Measurements from ENCODE around the gene SCN9A. TPM values are rescaled to one million over a fixed set of nuclear protein-coding genes. Genes with fewer than 3 reads are reported as not detected.

Gene SCN9A
- total RNA-seq (2021) (3.4 and 5.2 TPM in 2 replicates), Bru-seq, nascent RNA (percentile 39 among the genes with signal in this experiment), BruChase-seq, experiment 1, labeled RNA remaining after a 2-hour chase (percentile 57 among the genes with signal in this experiment), BruChase-seq, experiment 2, labeled RNA remaining after a 6-hour chase (percentile 44 among the genes with signal in this experiment)
- long read RNA-seq, partial matches to known transcripts = 1 of 17 reads
- long read RNA-seq, other reads (novel, unspliced or antisense) = 16 of 17 reads

GRCh38 chr2:166375736-166376487 is at the start of gene SCN9A:
Gene SCN9A, minus strand, starts transcription at chr2:166375944. Its CDS starts 64,188 bp downstream, at chr2:166311756.
- H3K9me2 ChIP-seq (ENCODE audit: insufficient read depth) = no peaks in the 10 kb centered on the region
- H3K27me3 ChIP-seq (ENCODE audit: insufficient read depth, low read depth) = no peaks in the 10 kb centered on the region
- H2AFZ ChIP-seq = peak within 1 kb of the TSS; percentile 77
- H3F3A ChIP-seq (ENCODE audit: insufficient read depth, low read depth) = no peaks in the 10 kb centered on the region
- H3K27ac ChIP-seq = no peak within 1 kb of the TSS
- DNase-seq = peak in 1 of 2 experiments; percentile 70
- 0 out of 2 replicates have a peak, but pooled peaks cover 8% of the 10 kb centered on the region for H3K4me1 ChIP-seq (replicated peaks; ENCODE audit: insufficient read depth)
- no peaks in the 10 kb centered on the region for H3K79me2 ChIP-seq (ENCODE audit: low read depth)
- no peaks in the 10 kb centered on the region for H4K20me1 ChIP-seq (ENCODE audit: insufficient read depth)
- TF ChIP-seq EZH2 (IDR thresholded peaks at IDR 0.05; ENCODE audit: low read depth) = no peak
- no TSS peak for BruUV-seq (replicated peaks)
- ChIA-PET POLR2A (ENCODE audit: unreplicated experiment) (interaction anchor here (0.5 to 0.7 kb wide), 3 partner anchors 78 to 1534 kb away, joined by 3 to 4 read pairs (median 4); no protein-coding TSS in a partner anchor), CTCF (interaction anchor here (0.7 kb wide), 4 partner anchors 10 to 850 kb away, joined by 3 to 5 read pairs (median 4); no protein-coding TSS in a partner anchor)
- no peaks in the 10 kb centered on the region for H3K9me3 ChIP-seq (ENCODE audit: insufficient read depth, low read depth)
- peak within 1 kb of the TSS; percentile 84 for H3K4me2 ChIP-seq
- intact Hi-C loops (cut with micrococcal nuclease; ENCODE audit: unreplicated experiment) = loop anchor here (5.0 kb wide), 2 partner anchors 134 to 194 kb away; no protein-coding TSS in a partner anchor
- H3K4me3 ChIP-seq = peak within 1 kb of the TSS; percentile 55
- H3K36me3 ChIP-seq (ENCODE audit: low read depth) = no peaks in the 10 kb centered on the region

- Histone ChIP-seq H3K4me1 (replicated peaks; ENCODE audit: insufficient read depth) (no peaks in the 10 kb centered on the region), H3K4me3 (no peak overlapping the region), H4K20me1 (ENCODE audit: insufficient read depth) (no peaks in the 10 kb centered on the region), H3K27ac (no peak overlapping the region), H3K27me3 (ENCODE audit: insufficient read depth, low read depth) (no peaks in the 10 kb centered on the region), H3F3A (ENCODE audit: insufficient read depth, low read depth) (no peaks in the 10 kb centered on the region), H3K36me3 (ENCODE audit: low read depth) (no peaks in the 10 kb centered on the region), H3K9me3 (ENCODE audit: insufficient read depth, low read depth) (no peaks in the 10 kb centered on the region), H2AFZ (no peak overlapping the region), H3K9me2 (ENCODE audit: insufficient read depth) (no peaks in the 10 kb centered on the region), H3K79me2 (ENCODE audit: low read depth) (no peaks in the 10 kb centered on the region), H3K4me2 (no peak overlapping the region)
- ChIA-PET POLR2A (ENCODE audit: unreplicated experiment) (no interaction called here), CTCF (no interaction called here)
- intact Hi-C loops (cut with micrococcal nuclease; ENCODE audit: unreplicated experiment) = loop anchor here (10.0 kb wide), 1 partner anchor 360 kb away; no protein-coding TSS in a partner anchor
- no TSS peak for BruUV-seq (replicated peaks)
- no peak for DNase-seq
- no peak for TF ChIP-seq EZH2 (IDR thresholded peaks at IDR 0.05; ENCODE audit: low read depth)
- TF ChIP-seq CTCF (conservative IDR thresholded peaks at IDR 0.05) = no peak
Measured at GRCh38 chr2:166424841-166425240, 49.1 kb upstream of the SCN9A start.

- BruUV-seq (replicated peaks) = no TSS peak
- H3K79me2 ChIP-seq (ENCODE audit: low read depth) = no peaks in the 10 kb centered on the region
- ChIA-PET POLR2A (ENCODE audit: unreplicated experiment) (no interaction called here), CTCF (interaction anchor here (0.6 to 0.9 kb wide), 2 partner anchors 59 to 1681 kb away, joined by 3 to 4 read pairs; no protein-coding TSS in a partner anchor)
- no peak overlapping the region for H3K27ac ChIP-seq
- no peak for TF ChIP-seq EZH2 (IDR thresholded peaks at IDR 0.05; ENCODE audit: low read depth)
- peak; percentile 63 for TF ChIP-seq CTCF (conservative IDR thresholded peaks at IDR 0.05)
- no peaks in the 10 kb centered on the region for H3K27me3 ChIP-seq (ENCODE audit: insufficient read depth, low read depth)
- no peaks in the 10 kb centered on the region for H3F3A ChIP-seq (ENCODE audit: insufficient read depth, low read depth)
- H3K4me3 ChIP-seq = no peak overlapping the region
- H3K4me1 ChIP-seq (replicated peaks; ENCODE audit: insufficient read depth) = no peaks in the 10 kb centered on the region
- no peaks in the 10 kb centered on the region for H4K20me1 ChIP-seq (ENCODE audit: insufficient read depth)
- intact Hi-C loops (cut with micrococcal nuclease; ENCODE audit: unreplicated experiment) = loop anchor here (1.0 to 2.0 kb wide), 2 partner anchors 240 to 467 kb away; partner anchors contain the start of gene TTC21B
- H3K9me3 ChIP-seq (ENCODE audit: insufficient read depth, low read depth) = no peaks in the 10 kb centered on the region
- no peak overlapping the region for H3K4me2 ChIP-seq
- no peaks in the 10 kb centered on the region for H3K36me3 ChIP-seq (ENCODE audit: low read depth)
- no peaks in the 10 kb centered on the region for H3K9me2 ChIP-seq (ENCODE audit: insufficient read depth)
- 0 out of 2 replicates have a peak overlapping the region, but pooled peaks have one; percentile 68 for H2AFZ ChIP-seq
- DNase-seq = no peak
Measured at GRCh38 chr2:166419616-166419934, 43.8 kb upstream of the SCN9A start.

All from PC-9 (cell line).